HG03175 (cell line): ENCODE measurements around the gene ZDHHC13.

ENCODE experiments used
- ATAC-seq: cut with Tn5 transposase; IDR thresholded peaks from one replicate; pipeline ENCODE4 v1.9.1; 2021; ENCODE audit warnings: mild to moderate bottlenecking, moderate library complexity; ENCODE audit not compliant: unreplicated experiment

Gene ZDHHC13

DNA sequence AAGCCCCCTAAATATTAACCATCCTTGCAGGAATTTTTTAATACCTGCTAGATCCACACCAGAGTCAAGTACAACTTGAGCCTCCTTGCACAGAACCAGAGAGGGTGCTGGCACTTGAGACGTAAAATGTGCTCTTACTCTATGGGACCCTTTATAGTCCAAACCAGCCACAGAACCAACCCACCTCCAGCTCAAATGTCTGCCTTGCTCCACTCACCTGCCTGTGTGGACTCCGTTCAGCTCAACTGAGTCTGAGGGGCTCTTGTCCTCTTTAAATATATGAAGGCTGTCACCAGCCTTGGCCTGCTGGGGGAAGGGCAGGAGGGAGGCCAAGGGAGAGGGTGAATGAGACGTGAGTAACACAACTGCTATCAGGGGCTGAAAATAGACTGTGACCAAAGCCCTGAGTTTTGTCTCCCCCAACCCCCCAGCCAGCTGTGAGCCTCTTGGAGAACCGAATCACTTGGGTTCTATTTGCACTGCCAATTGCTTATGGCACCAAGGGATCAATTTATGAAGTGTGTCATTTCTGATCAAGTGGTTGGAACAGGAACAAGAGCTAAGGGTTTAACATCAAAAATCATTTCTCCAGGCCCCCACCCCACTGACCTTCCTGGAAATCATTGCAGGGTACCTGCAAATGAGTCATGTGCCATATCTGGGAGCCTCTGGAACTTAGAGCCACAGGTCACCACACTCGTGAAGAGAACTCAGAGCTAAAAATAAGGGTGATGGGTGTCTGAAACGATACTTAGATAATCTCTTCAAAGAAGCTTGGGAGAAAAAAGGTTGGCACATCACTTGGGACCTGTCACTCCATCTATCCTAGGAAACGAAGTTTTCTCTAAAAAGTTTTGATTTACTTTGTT is 85.0 kb downstream of the ZDHHC13 start, which contains the start of gene CSRP3:
Gene CSRP3 (minus strand): TSS at position 247 of the 869 bp plus-strand sequence. CDS start 9,535 bp downstream, outside the sequence.
- no peak for ATAC-seq

- no peak for ATAC-seq
These were observed 87.9 kb downstream of the ZDHHC13 start for GRCh38 chr11:19204836-19205235.

DNA sequence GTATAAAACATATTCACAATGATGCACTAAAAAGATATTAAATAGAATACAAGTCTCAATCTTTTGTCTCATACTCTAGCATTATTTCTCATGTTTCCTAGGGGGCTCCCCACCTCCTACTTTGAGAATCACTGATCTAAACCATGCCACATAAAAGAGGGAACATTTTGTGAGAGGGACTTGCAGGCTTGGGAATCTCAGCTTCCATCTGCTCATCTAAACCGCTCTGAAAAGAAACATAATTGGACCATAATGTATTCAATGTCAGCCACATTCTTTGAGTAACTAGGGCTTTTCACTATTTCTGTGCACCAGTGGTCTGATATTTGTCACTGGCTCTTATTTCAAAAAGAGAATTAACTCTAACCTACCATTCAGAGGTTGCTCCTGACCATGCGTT is 91.2 kb downstream of the ZDHHC13 start:
- no peak for ATAC-seq

DNA sequence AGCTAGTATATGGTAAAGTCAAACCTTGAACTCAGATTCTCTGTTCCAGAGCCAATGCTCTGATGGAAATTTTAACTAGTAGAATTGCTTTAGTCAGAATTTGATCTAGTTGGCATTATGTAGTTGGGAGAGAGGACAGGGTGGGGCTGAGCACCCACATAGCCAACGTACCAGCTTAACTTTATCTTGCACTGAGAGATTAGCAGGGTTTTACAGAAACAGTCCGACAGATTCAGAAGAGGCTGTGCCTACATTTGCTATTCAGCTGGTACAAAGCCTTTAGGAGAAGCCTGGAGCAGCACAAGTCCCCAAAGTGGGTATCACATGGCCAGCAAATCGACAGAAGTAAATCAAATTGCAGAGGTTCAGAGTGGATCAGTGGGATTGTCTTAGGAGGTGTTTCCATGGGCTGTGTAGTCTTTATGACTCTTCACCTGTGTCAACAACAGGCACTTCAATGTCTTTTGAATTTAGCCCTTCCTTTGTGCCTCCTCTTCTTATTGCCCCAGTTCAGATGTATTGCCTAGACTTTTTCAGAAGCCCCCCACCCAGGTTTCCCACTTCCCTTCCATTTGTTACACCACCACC is 92.1 kb downstream of the ZDHHC13 start:
- no peak for ATAC-seq

- no peak for ATAC-seq
These were observed 92.8 kb downstream of the ZDHHC13 start for GRCh38 chr11:19209617-19210370.

- ATAC-seq = no peak
These were observed 99.1 kb downstream of the ZDHHC13 start for GRCh38 chr11:19216021-19216420.

DNA sequence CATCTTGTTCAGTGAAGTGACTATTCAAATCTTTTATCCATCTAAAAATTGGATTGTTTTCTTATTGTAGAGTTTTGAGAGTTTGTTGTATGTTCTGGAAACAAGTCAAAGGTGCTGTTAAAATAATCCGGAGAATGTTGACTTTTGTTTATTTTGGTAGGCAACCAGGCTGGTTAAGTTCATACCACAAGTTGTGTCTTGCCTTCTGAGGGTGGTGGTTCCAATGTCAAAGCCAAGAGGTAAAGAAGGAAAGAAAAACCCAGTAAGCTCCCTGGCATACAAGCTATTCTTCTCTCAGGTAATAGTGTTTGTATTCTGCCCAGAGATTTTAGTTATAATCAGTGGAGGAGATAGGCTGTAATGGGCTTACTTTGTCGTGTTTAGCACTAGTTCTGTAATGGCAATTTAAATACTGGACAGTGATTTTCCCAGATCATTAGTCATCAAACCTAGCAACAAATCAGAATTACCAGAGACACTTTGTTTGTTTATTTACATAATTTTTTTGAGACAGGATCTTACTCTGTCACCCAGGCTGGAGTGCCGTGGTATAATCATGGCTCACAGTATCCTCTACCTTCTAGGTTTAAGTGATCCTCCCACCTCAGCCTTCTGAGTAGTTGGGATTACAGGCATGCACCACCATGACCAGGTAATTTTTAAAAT is 99.9 kb downstream of the ZDHHC13 start:
- no peak for ATAC-seq

DNA sequence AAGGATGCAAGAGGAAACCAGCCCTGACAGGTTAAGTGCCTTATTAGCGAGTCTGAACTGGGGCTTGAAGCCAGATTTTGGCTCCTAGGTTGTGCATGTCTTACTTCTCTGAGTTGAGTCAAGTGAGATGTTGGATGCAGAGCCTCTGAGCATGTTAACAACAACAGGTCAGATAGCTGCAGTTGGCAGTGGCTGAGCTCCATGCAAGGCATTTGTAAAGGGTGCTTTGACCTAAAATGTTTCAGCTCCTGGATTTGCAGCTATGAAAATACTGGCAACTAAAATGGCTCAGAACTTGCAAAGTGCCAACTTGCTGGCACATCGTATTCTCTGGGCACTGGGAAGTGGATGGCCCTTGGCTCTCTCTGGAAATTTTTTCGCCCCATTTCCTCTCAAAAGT is 101.2 kb downstream of the ZDHHC13 start:
- no peak for ATAC-seq

- no peak for ATAC-seq
These were observed 102.0 kb downstream of the ZDHHC13 start for GRCh38 chr11:19218786-19219460.

DNA sequence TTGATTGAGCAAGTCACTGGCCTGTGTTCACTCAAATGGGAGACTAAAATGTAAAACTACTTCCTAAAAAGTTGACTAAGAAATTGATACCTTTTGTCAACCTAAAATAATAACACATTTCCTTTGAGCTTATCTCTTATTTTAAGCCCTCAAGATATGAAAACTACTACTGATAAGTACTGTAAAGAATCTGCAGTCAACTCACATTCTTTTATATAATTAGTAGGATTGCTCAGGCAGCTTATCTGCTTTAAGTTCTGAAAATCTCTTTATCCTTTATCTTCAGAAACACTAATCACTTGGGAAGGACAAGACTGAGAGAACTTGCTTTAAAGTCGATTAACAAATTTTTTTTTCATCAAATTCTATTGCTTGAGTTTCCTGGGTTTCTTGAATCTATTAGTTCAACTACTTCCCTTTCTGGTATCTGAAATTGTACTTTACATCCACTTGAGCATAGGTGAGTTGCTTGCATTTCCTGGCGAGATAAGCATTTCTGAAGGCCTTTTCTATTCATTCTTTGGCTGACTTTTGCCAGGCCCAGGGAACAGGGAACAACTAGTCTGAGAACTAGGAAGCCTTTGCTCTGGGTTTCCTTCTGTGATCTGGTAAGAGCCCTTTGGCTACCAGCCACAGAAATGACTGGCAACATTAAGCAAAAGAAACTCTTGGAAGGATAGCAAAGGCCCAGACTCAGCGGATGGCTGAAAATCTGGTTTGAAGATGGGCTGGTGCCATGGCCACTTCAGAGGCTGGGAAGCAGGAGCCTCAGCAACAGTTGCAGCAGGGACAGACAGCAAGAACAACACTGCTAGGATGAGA is 104.1 kb downstream of the ZDHHC13 start:
- no peak for ATAC-seq

DNA sequence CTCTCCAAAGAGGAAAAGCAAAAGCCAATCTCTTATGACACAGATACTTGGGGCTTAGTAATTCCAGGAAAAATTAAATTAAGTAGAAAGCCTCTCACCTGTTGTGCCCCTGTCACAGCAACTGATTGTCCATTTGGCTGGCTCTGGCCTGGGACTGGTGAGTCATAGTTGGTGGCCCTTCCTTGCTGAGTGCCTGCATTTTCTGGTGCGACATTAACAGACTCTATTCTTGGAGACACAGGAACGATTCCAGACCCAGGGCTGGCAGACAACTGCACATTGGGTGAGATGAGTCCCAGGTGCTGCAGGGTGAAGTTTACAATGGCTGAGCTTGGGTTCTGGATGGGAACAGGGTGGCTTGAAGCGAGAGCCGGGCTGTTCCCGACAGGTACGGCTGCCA is 108.2 kb downstream of the ZDHHC13 start:
- ATAC-seq = no peak

DNA sequence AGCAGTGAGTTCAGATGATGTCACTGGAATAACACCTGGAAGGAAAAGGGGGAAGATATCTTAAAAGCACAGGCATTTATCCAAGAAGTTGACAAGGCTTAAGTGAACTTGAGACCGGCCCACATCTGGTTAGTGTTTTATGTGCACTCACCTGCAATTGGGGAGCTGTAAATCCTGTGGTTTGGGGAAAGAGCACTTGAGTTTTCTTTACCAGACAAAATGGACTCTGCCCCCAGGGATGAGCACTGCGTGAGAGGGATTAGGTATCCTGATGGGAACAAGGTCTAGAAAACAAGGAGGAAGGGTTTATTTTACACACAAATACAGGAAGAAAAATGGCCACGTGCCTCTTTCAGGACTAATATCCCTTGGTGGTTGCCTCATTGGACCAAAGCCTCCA is 108.6 kb downstream of the ZDHHC13 start:
- ATAC-seq = no peak
